OCI-LY7 (cell line): ENCODE results near the gene SOBP. TPM values are rescaled to one million over a fixed set of nuclear protein-coding genes. Genes with fewer than 3 reads are reported as not detected.

ENCODE experiments used
- BruUV-seq: library from RNA; stranded (reverse); fragments of 400-500 nt; replicated peaks from 2 replicates; lab custom pipeline; 2021; lab: Mats Ljungman, UMichigan
- CTCF ChIA-PET: fragments of 300-600 bp; sonication (Branson Sonifier 250); formaldehyde crosslinking; loops from one replicate; lab custom pipeline; 2022; ENCODE audit warnings: antibody characterized with exemption; ENCODE audit not compliant: unreplicated experiment; lab: Charles Lee
- POLR2A ChIA-PET: fragments of 300-600 bp; sonication (Branson Sonifier 250); formaldehyde crosslinking; loops from one replicate; lab custom pipeline; 2022; ENCODE audit warnings: antibody characterized with exemption; lab: Charles Lee
- DNase-seq: peaks from one replicate; pipeline ENCODE4 v3.0.0-alpha.2; 2015; ENCODE audit warnings: low spot score
- H2AFZ ChIP-seq: fragments of 200-600 bp; sonication (generic), shearing (Covaris generic); 2 replicates; pipeline ENCODE4 v1.6.1; 2014; ENCODE audit warnings: mild to moderate bottlenecking, antibody characterized with exemption, low read length, moderate library complexity
- H3K27ac ChIP-seq: fragments of 200-600 bp; sonication (generic); 2 replicates; pipeline ENCODE4 v1.5.1; 2014; ENCODE audit warnings: mixed run types, low read depth, mild to moderate bottlenecking, moderate library complexity, low read length, inconsistent platforms; ENCODE audit not compliant: poor library complexity, severe bottlenecking
- H3K36me3 ChIP-seq: fragments of 200-600 bp; sonication (generic); 2 replicates; pipeline ENCODE4 v1.6.1; 2014; ENCODE audit warnings: mild to moderate bottlenecking, antibody characterized with exemption, low read length, moderate library complexity, mixed read lengths; ENCODE audit not compliant: insufficient read depth
- H3K4me1 ChIP-seq: fragments of 200-600 bp; sonication (generic); 2 replicates; pipeline ENCODE4 v1.5.1; 2014; ENCODE audit warnings: mild to moderate bottlenecking, low read length; ENCODE audit not compliant: insufficient read depth, poor library complexity, severe bottlenecking
- H3K4me2 ChIP-seq: fragments of 200-600 bp; sonication (generic); 2 replicates; pipeline ENCODE4 v1.6.1; 2014; ENCODE audit warnings: mild to moderate bottlenecking, low read length
- H3K4me3 ChIP-seq: fragments of 200-600 bp; sonication (generic); 2 replicates; pipeline ENCODE4 v1.5.1; 2014; ENCODE audit warnings: mild to moderate bottlenecking, low read depth, low read length; ENCODE audit not compliant: poor library complexity, severe bottlenecking
- H3K79me2 ChIP-seq: fragments of 200-600 bp; sonication (generic); 2 replicates; pipeline ENCODE4 v1.6.1; 2016; ENCODE audit warnings: low read depth, mild to moderate bottlenecking, low read length, moderate library complexity, mixed read lengths; ENCODE audit not compliant: insufficient read depth
- H3K9me2 ChIP-seq: fragments of 200-600 bp; sonication (generic); 2 replicates; pipeline ENCODE4 v1.6.1; 2016; ENCODE audit warnings: mild to moderate bottlenecking, low read length, mixed read lengths; ENCODE audit not compliant: insufficient read depth
- H3K9me3 ChIP-seq: fragments of 200-600 bp; sonication (generic); 2 replicates; pipeline ENCODE4 v1.6.1; 2014; ENCODE audit warnings: mild to moderate bottlenecking, mixed run types, low read length, mixed read lengths
- H4K20me1 ChIP-seq: fragments of 200-600 bp; sonication (generic); 2 replicates; pipeline ENCODE4 v1.6.1; 2014; ENCODE audit warnings: mild to moderate bottlenecking, antibody characterized with exemption, low read length, moderate library complexity, mixed read lengths; ENCODE audit not compliant: insufficient read depth
- CTCF ChIP-seq: fragments of 200-600 bp; sonication (generic); conservative IDR thresholded peaks from 2 replicates; pipeline ENCODE4 v1.5.1; 2014; ENCODE audit warnings: mild to moderate bottlenecking, antibody characterized with exemption, low read length, moderate library complexity, mixed read lengths
- EZH2phosphoT487 ChIP-seq: fragments of 200-600 bp; sonication (generic); IDR thresholded peaks from 2 replicates; pipeline ENCODE4 v1.6.1; 2018; ENCODE audit warnings: low read depth, borderline replicate concordance, mild to moderate bottlenecking, mixed run types, antibody characterized with exemption, low read length, moderate library complexity, mixed read lengths
- intact Hi-C: fragments of 100-400 bp; cut with micrococcal nuclease; formaldehyde crosslinking; loops from one replicate; pipeline ENCODE4 v1.10.0; 2022; ENCODE audit not compliant: unreplicated experiment
- total RNA-seq, 2 experiments: library from RNA; depleted of rRNA in 1 of 2; stranded (reverse); fragments of >200 nt in 1 of 2; shearing (Covaris generic) in 1 of 2; gene quantifications; 2 replicates each; pipeline ENCODE4 v1.2.3, GENCODE V29; 2014 to 2022

The SOBP gene
- total RNA-seq, 2 experiments from 2014 or later = 21.5 to 29.4 TPM

- Histone ChIP-seq H3K36me3 (no peaks in the 10 kb centered on the region), H3K79me2 (no peaks in the 10 kb centered on the region), H2AFZ (peak overlapping the region; percentile 71), H4K20me1 (no peaks in the 10 kb centered on the region), H3K9me3 (no peaks in the 10 kb centered on the region), H3K4me1 (peaks cover 25% of the 10 kb centered on the region), H3K4me2 (peak overlapping the region; percentile 57), H3K27ac (no peak overlapping the region), H3K9me2 (no peaks in the 10 kb centered on the region), H3K4me3 (peak overlapping the region; percentile 21)
- ChIA-PET CTCF (interaction anchor here (0.6 to 1.4 kb wide), 3 partner anchors 68 to 357 kb away, joined by 4 to 5 read pairs (median 5); no protein-coding TSS in a partner anchor), POLR2A (interaction anchor here (0.6 to 2.3 kb wide), 7 partner anchors 18 to 357 kb away, joined by 3 to 8 read pairs (median 3); partner anchors contain the start of gene PDSS2)
- TF ChIP-seq EZH2phosphoT487 = no peak
- peak; percentile 100 for TF ChIP-seq CTCF
- peak; percentile 89 for DNase-seq
- no TSS peak for BruUV-seq
- intact Hi-C loops = loop anchor here (1.0 to 10.0 kb wide), 8 partner anchors 30 to 850 kb away; partner anchors contain the start of gene SOBP
Observed at GRCh38 chr6:107674995-107675738, 185.2 kb downstream of the SOBP start.

GRCh38 chr6:107676042-107676441 lies 186.1 kb downstream of the SOBP start:
- Histone ChIP-seq H2AFZ (peak overlapping the region; percentile 71; the same call in 1 of the 2 replicates), H3K36me3 (no peaks in the 10 kb centered on the region), H3K4me3 (no peak overlapping the region), H3K27ac (no peak overlapping the region), H3K79me2 (no peaks in the 10 kb centered on the region), H4K20me1 (no peaks in the 10 kb centered on the region), H3K9me2 (no peaks in the 10 kb centered on the region), H3K4me1 (peaks cover 16% of the 10 kb centered on the region), H3K4me2 (no peak overlapping the region), H3K9me3 (no peaks in the 10 kb centered on the region)
- ChIA-PET POLR2A (no interaction called here), CTCF (interaction anchor here (1.3 kb wide), 1 partner anchor 173 kb away, joined by 3 read pairs; no protein-coding TSS in a partner anchor)
- BruUV-seq = no TSS peak
- intact Hi-C loops = loop anchor here (5.0 to 10.0 kb wide), 2 partner anchors 191 to 849 kb away; no protein-coding TSS in a partner anchor
- no peak for DNase-seq
- TF ChIP-seq EZH2phosphoT487 = no peak

GRCh38 chr6:107677399-107677798 lies 187.5 kb downstream of the SOBP start:
- ChIA-PET CTCF (no interaction called here), POLR2A (interaction anchor here (0.5 kb wide), 1 partner anchor 572 kb away, joined by 3 read pairs; no protein-coding TSS in a partner anchor)
- no peaks in the 10 kb centered on the region for H3K36me3 ChIP-seq
- TF ChIP-seq CTCF (no peak), EZH2phosphoT487 (no peak)
- H3K79me2 ChIP-seq = no peaks in the 10 kb centered on the region
- DNase-seq = no peak
- H3K4me3 ChIP-seq = no peak overlapping the region
- H3K4me1 ChIP-seq = peaks cover 9% of the 10 kb centered on the region
- H3K27ac ChIP-seq = no peak overlapping the region
- no peaks in the 10 kb centered on the region for H3K9me3 ChIP-seq
- H3K9me2 ChIP-seq = no peaks in the 10 kb centered on the region
- H3K4me2 ChIP-seq = no peak overlapping the region
- H4K20me1 ChIP-seq = no peaks in the 10 kb centered on the region
- H2AFZ ChIP-seq = no peak overlapping the region
- no TSS peak for BruUV-seq
- intact Hi-C loops = loop anchor here (5.0 to 10.0 kb wide), 2 partner anchors 190 to 847 kb away; no protein-coding TSS in a partner anchor
